HCT116 (cell line): ENCODE results near the gene RPS27A. TPM values are rescaled to one million over a fixed set of nuclear protein-coding genes. Genes with fewer than 3 reads are reported as not detected.

ENCODE experiments used
- ATAC-seq: fragments of 200-7000 bp; cut with Tn5 transposase; 2 replicates; pipeline ENCODE4 v1.9.1; 2020; ENCODE audit warnings: mild to moderate bottlenecking, moderate library complexity
- BruUV-seq: library from RNA; stranded (reverse); fragments of 400-500 nt; replicated peaks from 2 replicates; lab custom pipeline; 2021; lab: Mats Ljungman, UMichigan
- CTCF ChIA-PET: fragments of 300-600 bp; sonication (Branson Sonifier 250); formaldehyde crosslinking; loops from one replicate; lab custom pipeline; 2021; ENCODE audit warnings: antibody characterized with exemption; lab: Charles Lee
- POLR2A ChIA-PET: fragments of 300-600, 350-600 bp; sonication (Branson Sonifier 250); formaldehyde crosslinking; loops from one replicate; lab custom pipeline; 2021; ENCODE audit warnings: antibody characterized with exemption; lab: Charles Lee
- RAD21 ChIA-PET, 2 experiments: fragments of 300-600 bp; sonication (Branson Sonifier 250); formaldehyde crosslinking; loops; one replicate each; lab custom pipeline; 2023; ENCODE audit warnings: low total read pairs in 2 of 2; ENCODE audit not compliant: uncharacterized antibody in 2 of 2, unreplicated experiment in 2 of 2, low non-redundant PET in 1 of 2; lab: Charles Lee
- DNase-seq: peaks from one replicate; pipeline ENCODE4 v3.0.0-alpha.2; 2010; ENCODE audit warnings: low read depth, low spot score
- H2AFZ ChIP-seq: fragments of 200-600 bp; shearing (Covaris generic), sonication (generic); 2 replicates; pipeline ENCODE4 v1.6.1; 2017; ENCODE audit warnings: low read depth, mixed run types, mixed read lengths, antibody characterized with exemption, low read length; ENCODE audit not compliant: poor library complexity, severe bottlenecking
- H3K27ac ChIP-seq: 2 replicates; pipeline ENCODE4 v1.5.1; 2012; ENCODE audit warnings: low read depth, low read length
- H3K27me3 ChIP-seq: fragments of 200-600 bp; sonication (generic); 2 replicates; pipeline ENCODE4 v1.6.1; 2016; ENCODE audit warnings: mixed run types, low read length, mixed read lengths; ENCODE audit not compliant: insufficient read depth
- H3K36me3 ChIP-seq, 2 experiments: fragments of 200-500 bp in 1 of 2; fragments of 200-600 bp in 1 of 2; sonication (Bioruptor generic) in 1 of 2; sonication (generic) in 1 of 2; 2 replicates each; pipeline versions ENCODE4 v1.5.1 to v1.6.1; 2014 to 2016; ENCODE audit warnings: low read length in 2 of 2, inconsistent platforms in 1 of 2, mixed read lengths in 1 of 2, mixed run types in 1 of 2; ENCODE audit not compliant: insufficient read depth in 2 of 2, control insufficient read depth in 1 of 2
- H3K4me1 ChIP-seq, 2 experiments: fragments of 200-600 bp in 1 of 2; sonication (generic) in 1 of 2; 2 replicates each; pipeline versions ENCODE4 v1.5.1 to v1.6.1; 2012 to 2017; ENCODE audit warnings: low read length in 2 of 2, inconsistent platforms in 1 of 2, mild to moderate bottlenecking in 1 of 2, mixed read lengths in 1 of 2, mixed run types in 1 of 2, moderate library complexity in 1 of 2; ENCODE audit not compliant: insufficient read depth in 2 of 2, control insufficient read depth in 1 of 2
- H3K4me2 ChIP-seq: fragments of 200-600 bp; sonication (generic); 2 replicates; pipeline ENCODE4 v1.6.1; 2017; ENCODE audit warnings: mixed run types, low read length, mixed read lengths
- H3K4me3 ChIP-seq, 2 experiments: fragments of 200-600 bp in 1 of 2; sonication (generic) in 1 of 2; replicated peaks in 1 of 2; 2 replicates each; pipeline ENCODE4 v1.5.1; 2011 to 2016; ENCODE audit warnings: low read length in 2 of 2, control low read depth in 1 of 2, low read depth in 1 of 2, mild to moderate bottlenecking in 1 of 2, mixed read lengths in 1 of 2, mixed run types in 1 of 2
- H3K79me2 ChIP-seq: fragments of 200-600 bp; sonication (generic); 2 replicates; pipeline ENCODE4 v1.6.1; 2017; ENCODE audit warnings: mild to moderate bottlenecking, mixed run types, low read length, moderate library complexity, mixed read lengths; ENCODE audit not compliant: insufficient read depth
- H3K9ac ChIP-seq: fragments of 200-600 bp; sonication (generic); 2 replicates; pipeline ENCODE4 v1.6.1; 2016; ENCODE audit warnings: low read length, mixed read lengths
- H3K9me2 ChIP-seq: fragments of 200-600 bp; sonication (generic), shearing (Covaris generic); 2 replicates; pipeline ENCODE4 v1.6.1; 2017; ENCODE audit warnings: mixed run types, mild to moderate bottlenecking, moderate library complexity; ENCODE audit not compliant: insufficient read depth
- H3K9me3 ChIP-seq, 2 experiments: fragments of 200-500 bp in 1 of 2; fragments of 200-600 bp in 1 of 2; sonication (Bioruptor generic) in 1 of 2; sonication (generic) in 1 of 2; 2 replicates each; pipeline ENCODE4 v1.6.1; 2014 to 2017; ENCODE audit warnings: low read length in 2 of 2, mixed read lengths in 2 of 2, inconsistent platforms in 1 of 2, low read depth in 1 of 2, mild to moderate bottlenecking in 1 of 2, mixed run types in 1 of 2, moderate library complexity in 1 of 2; ENCODE audit not compliant: control insufficient read depth in 1 of 2, insufficient read depth in 1 of 2
- H4K20me1 ChIP-seq: fragments of 200-600 bp; sonication (generic), shearing (Covaris generic); 2 replicates; pipeline ENCODE4 v1.6.1; 2017; ENCODE audit warnings: mixed run types, mild to moderate bottlenecking, moderate library complexity; ENCODE audit not compliant: insufficient read depth
- ATF3 ChIP-seq: IDR thresholded peaks from 2 replicates; pipeline ENCODE4 v1.6.1; 2012
- CBX3 ChIP-seq: IDR thresholded peaks from 2 replicates; pipeline ENCODE4 v1.6.1; 2012; ENCODE audit warnings: low read depth
- CEBPB ChIP-seq: IDR thresholded peaks from 2 replicates; pipeline ENCODE4 v1.6.1; 2012; ENCODE audit warnings: low read depth
- CTCF ChIP-seq, 3 experiments: fragments of 200-600 bp in 1 of 3; sonication (generic) in 1 of 3; IDR thresholded peaks in 2 of 3; conservative IDR thresholded peaks in 1 of 3; 2 replicates each; pipeline ENCODE4 v1.5.1; 2012 to 2017; ENCODE audit warnings: low read depth in 2 of 3, low read length in 2 of 3, antibody characterized with exemption in 1 of 3, borderline replicate concordance in 1 of 3, control low read depth in 1 of 3, mild to moderate bottlenecking in 1 of 3, mixed read lengths in 1 of 3, mixed run types in 1 of 3, moderate library complexity in 1 of 3; ENCODE audit not compliant: insufficient read depth in 1 of 3
- EGR1 ChIP-seq: IDR thresholded peaks from 2 replicates; pipeline ENCODE4 v1.6.1; 2012; ENCODE audit warnings: low read depth
- ELF1 ChIP-seq: IDR thresholded peaks from 2 replicates; pipeline ENCODE4 v1.6.1; 2012; ENCODE audit warnings: low read depth, borderline replicate concordance
- EZH2 ChIP-seq: fragments of 200-600 bp; sonication (generic); IDR thresholded peaks from 2 replicates; pipeline ENCODE4 v1.6.1; 2017; ENCODE audit warnings: antibody characterized with exemption, mixed run types
- EZH2phosphoT487 ChIP-seq: fragments of 200-600 bp; IDR thresholded peaks from 2 replicates; pipeline ENCODE4 v1.6.1; 2018; ENCODE audit warnings: antibody characterized with exemption, borderline replicate concordance
- JUND ChIP-seq: IDR thresholded peaks from 2 replicates; pipeline ENCODE4 v1.6.1; 2012
- POLR2A ChIP-seq: IDR thresholded peaks from 2 replicates; pipeline ENCODE4 v1.7.0; 2011; ENCODE audit warnings: borderline replicate concordance; ENCODE audit not compliant: insufficient read depth, insufficient read length; ENCODE audit errors: extremely low read depth
- POLR2AphosphoS5 ChIP-seq: IDR thresholded peaks from 2 replicates; pipeline ENCODE4 v1.6.1; 2011; ENCODE audit warnings: mild to moderate bottlenecking, low read depth, low read length, moderate library complexity
- RAD21 ChIP-seq: IDR thresholded peaks from 2 replicates; pipeline ENCODE4 v1.6.1; 2012; ENCODE audit warnings: low read depth, mild to moderate bottlenecking
- SIN3A ChIP-seq: IDR thresholded peaks from 2 replicates; pipeline ENCODE4 v1.6.1; 2012; ENCODE audit warnings: low read depth
- SP1 ChIP-seq: IDR thresholded peaks from 2 replicates; pipeline ENCODE4 v1.6.1; 2012; ENCODE audit warnings: low read depth
- SRF ChIP-seq: IDR thresholded peaks from 2 replicates; pipeline ENCODE4 v1.6.1; 2012; ENCODE audit warnings: low read depth
- TCF7L2 ChIP-seq: IDR thresholded peaks from 2 replicates; pipeline ENCODE4 v1.7.0; 2011; ENCODE audit warnings: borderline replicate concordance, inconsistent platforms; ENCODE audit not compliant: insufficient read depth, insufficient read length; ENCODE audit errors: extremely low read depth
- YY1 ChIP-seq: IDR thresholded peaks from 2 replicates; pipeline ENCODE4 v1.6.1; 2011; ENCODE audit warnings: low read length, low read depth, moderate library complexity, mild to moderate bottlenecking; ENCODE audit not compliant: insufficient replicate concordance; ENCODE audit errors: extremely low read depth
- intact Hi-C: fragments of 100-400 bp; cut with micrococcal nuclease; formaldehyde crosslinking; loops from 2 replicates; pipeline ENCODE4 v1.10.0; 2022
- total RNA-seq: library from RNA; stranded (reverse); gene quantifications from one replicate; pipeline ENCODE4 v1.2.1, GENCODE V29; 2021; ENCODE audit not compliant: unreplicated experiment
- TF ChIP-seq, protein P1 (sequence below): IDR thresholded peaks from 2 replicates; pipeline ENCODE4 v1.6.1; 2012; ENCODE audit warnings: low read depth
- TF ChIP-seq, protein P2 (sequence below): IDR thresholded peaks from 2 replicates; pipeline ENCODE4 v1.6.1; 2011; ENCODE audit warnings: mild to moderate bottlenecking, low read length, moderate library complexity; ENCODE audit not compliant: insufficient replicate concordance; ENCODE audit errors: extremely low read depth

Gene RPS27A
- total RNA-seq, 1 experiment from 2014 or later, result 1,291 TPM

DNA sequence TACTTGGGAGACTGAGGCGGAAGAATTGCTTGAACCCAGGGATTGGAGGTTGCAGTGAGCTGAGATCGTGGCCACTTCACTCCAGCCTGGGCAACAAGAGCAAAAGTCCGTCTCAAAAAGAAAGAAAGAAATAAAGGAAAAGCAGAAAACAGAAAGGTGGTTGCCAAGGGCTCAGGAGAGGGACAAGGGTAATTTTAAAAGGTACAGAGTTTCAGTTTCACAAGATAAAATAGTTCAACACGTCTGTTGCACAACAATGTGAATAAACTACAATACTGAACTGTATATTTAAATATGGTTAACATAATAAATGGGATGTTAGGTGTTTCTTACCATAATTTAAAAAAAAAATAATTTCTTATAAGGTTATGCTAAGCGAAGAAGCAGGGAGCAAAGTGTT lies 12.9 kb downstream of the RPS27A start:
- Histone ChIP-seq H3K4me1 (no peaks in the 10 kb centered on the region), H3K36me3 (peaks cover 21 to 28% of the 10 kb centered on the region in 2 experiments), H3K79me2 (no peaks in the 10 kb centered on the region), H3K27me3 (no peaks in the 10 kb centered on the region), H3K9ac (no peak overlapping the region), H2AFZ (no peak overlapping the region), H3K4me3 (no peak overlapping the region), H3K4me2 (no peak overlapping the region), H3K9me2 (no peaks in the 10 kb centered on the region), H3K27ac (no peak overlapping the region), H3K9me3 (no peaks in the 10 kb centered on the region), H4K20me1 (no peaks in the 10 kb centered on the region)
- ChIA-PET CTCF (no interaction called here), POLR2A (no interaction called here), RAD21 (no interaction called here)
- DNase-seq, result no peak
- no TSS peak for BruUV-seq
- intact Hi-C loops, result no loop called here
- no peak for TF ChIP-seq JUND
- no peak for TF ChIP-seq EZH2
- TF ChIP-seq POLR2A, result no peak
- TF ChIP-seq SIN3A, result no peak
- no peak for TF ChIP-seq YY1
- TF ChIP-seq ATF3, result no peak
- TF ChIP-seq, protein P1, sequence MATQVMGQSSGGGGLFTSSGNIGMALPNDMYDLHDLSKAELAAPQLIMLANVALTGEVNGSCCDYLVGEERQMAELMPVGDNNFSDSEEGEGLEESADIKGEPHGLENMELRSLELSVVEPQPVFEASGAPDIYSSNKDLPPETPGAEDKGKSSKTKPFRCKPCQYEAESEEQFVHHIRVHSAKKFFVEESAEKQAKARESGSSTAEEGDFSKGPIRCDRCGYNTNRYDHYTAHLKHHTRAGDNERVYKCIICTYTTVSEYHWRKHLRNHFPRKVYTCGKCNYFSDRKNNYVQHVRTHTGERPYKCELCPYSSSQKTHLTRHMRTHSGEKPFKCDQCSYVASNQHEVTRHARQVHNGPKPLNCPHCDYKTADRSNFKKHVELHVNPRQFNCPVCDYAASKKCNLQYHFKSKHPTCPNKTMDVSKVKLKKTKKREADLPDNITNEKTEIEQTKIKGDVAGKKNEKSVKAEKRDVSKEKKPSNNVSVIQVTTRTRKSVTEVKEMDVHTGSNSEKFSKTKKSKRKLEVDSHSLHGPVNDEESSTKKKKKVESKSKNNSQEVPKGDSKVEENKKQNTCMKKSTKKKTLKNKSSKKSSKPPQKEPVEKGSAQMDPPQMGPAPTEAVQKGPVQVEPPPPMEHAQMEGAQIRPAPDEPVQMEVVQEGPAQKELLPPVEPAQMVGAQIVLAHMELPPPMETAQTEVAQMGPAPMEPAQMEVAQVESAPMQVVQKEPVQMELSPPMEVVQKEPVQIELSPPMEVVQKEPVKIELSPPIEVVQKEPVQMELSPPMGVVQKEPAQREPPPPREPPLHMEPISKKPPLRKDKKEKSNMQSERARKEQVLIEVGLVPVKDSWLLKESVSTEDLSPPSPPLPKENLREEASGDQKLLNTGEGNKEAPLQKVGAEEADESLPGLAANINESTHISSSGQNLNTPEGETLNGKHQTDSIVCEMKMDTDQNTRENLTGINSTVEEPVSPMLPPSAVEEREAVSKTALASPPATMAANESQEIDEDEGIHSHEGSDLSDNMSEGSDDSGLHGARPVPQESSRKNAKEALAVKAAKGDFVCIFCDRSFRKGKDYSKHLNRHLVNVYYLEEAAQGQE, result no peak
- no peak for TF ChIP-seq SRF
- no peak for TF ChIP-seq EZH2phosphoT487
- no peak for TF ChIP-seq CBX3
- no peak for TF ChIP-seq CTCF (IDR thresholded peaks at IDR 0.05 in 2 of 3, conservative IDR thresholded peaks at IDR 0.05 in 1 of 3; ENCODE audit: borderline replicate concordance in 1 of 3, insufficient read depth in 1 of 3, low read depth in 2 of 3, low read length in 2 of 3)
- TF ChIP-seq POLR2AphosphoS5, result no peak
- no peak for TF ChIP-seq ELF1
- no peak for TF ChIP-seq TCF7L2
- no peak for TF ChIP-seq SP1
- TF ChIP-seq, protein P2, sequence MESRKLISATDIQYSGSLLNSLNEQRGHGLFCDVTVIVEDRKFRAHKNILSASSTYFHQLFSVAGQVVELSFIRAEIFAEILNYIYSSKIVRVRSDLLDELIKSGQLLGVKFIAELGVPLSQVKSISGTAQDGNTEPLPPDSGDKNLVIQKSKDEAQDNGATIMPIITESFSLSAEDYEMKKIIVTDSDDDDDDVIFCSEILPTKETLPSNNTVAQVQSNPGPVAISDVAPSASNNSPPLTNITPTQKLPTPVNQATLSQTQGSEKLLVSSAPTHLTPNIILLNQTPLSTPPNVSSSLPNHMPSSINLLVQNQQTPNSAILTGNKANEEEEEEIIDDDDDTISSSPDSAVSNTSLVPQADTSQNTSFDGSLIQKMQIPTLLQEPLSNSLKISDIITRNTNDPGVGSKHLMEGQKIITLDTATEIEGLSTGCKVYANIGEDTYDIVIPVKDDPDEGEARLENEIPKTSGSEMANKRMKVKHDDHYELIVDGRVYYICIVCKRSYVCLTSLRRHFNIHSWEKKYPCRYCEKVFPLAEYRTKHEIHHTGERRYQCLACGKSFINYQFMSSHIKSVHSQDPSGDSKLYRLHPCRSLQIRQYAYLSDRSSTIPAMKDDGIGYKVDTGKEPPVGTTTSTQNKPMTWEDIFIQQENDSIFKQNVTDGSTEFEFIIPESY, result no peak
- TF ChIP-seq RAD21, result no peak
- TF ChIP-seq CEBPB, result no peak
- no peak for TF ChIP-seq EGR1
- ATAC-seq, result no peak
